Psoas muscle (tissue), 8 donors: Measurements from ENCODE around the gene TOR4A. TPM values are rescaled to one million over a fixed set of nuclear protein-coding genes. Genes with fewer than 3 reads are reported as not detected.
A peak's percentile ranks its signal among the peaks of the same experiment; 100 is the strongest.

ENCODE experiments used
- ATAC-seq, 4 donors: fragments of 200-7000 bp; cut with Tn5 transposase; one replicate each; pipeline ENCODE4 v1.9.1; 2020; ENCODE audit warnings: moderate library complexity in 3 of 4, mild to moderate bottlenecking in 2 of 4
- DNase-seq, 2 donors: peaks; one replicate each; pipeline ENCODE4 v3.0.0-alpha.2; 2020
- H3K27ac ChIP-seq: fragments of 200-600 bp; one replicate; pipeline ENCODE4 v1.8.0; 2022
- H3K27me3 ChIP-seq, 3 donors: fragments of 200-600 bp in 1 of 3; one replicate each; pipeline versions ENCODE4 v1.6.1 to v1.8.0; 2013 to 2022; ENCODE audit warnings: low read length in 2 of 3, mild to moderate bottlenecking in 2 of 3, moderate library complexity in 1 of 3; ENCODE audit not compliant: insufficient read depth in 3 of 3
- H3K36me3 ChIP-seq, 2 donors: fragments of 200-600 bp in 1 of 2; one replicate each; pipeline versions ENCODE4 v1.6.1 to v1.8.0; 2013 to 2022; ENCODE audit warnings: low read depth in 1 of 2, mild to moderate bottlenecking in 1 of 2, moderate library complexity in 1 of 2; ENCODE audit not compliant: insufficient read depth in 1 of 2
- H3K4me1 ChIP-seq: fragments of 200-600 bp; one replicate; pipeline ENCODE4 v1.8.0; 2022
- H3K4me3 ChIP-seq: fragments of 200-600 bp; one replicate; pipeline ENCODE4 v1.8.0; 2022; ENCODE audit warnings: mild to moderate bottlenecking
- H3K9me3 ChIP-seq: fragments of 200-600 bp; one replicate; pipeline ENCODE4 v1.8.0; 2022
- CTCF ChIP-seq: fragments of 200-600 bp; IDR thresholded peaks from one replicate; pipeline ENCODE4 v1.8.0; 2022; ENCODE audit warnings: antibody characterized with exemption
- WGBS, 3 donors: extraction: QIAGEN DNeasy Blood & Tissue Kit; methylation state at CpG; one replicate each; pipeline versions ENCODE4 v1.1.6 to v1.1.7; 2013; 5-methylcytosine and 5-hydroxymethylcytosine counted together
- intact Hi-C, 2 donors: fragments of 100-400 bp; cut with DNase I; formaldehyde crosslinking; loops; one replicate each; pipeline versions ENCODE4 v1.11.0 to v1.14.2; 2022
- polyA plus RNA-seq, 3 donors: library from polyadenylated mRNA; stranded (reverse); fragments of 200-250 nt; gene quantifications; one replicate each; pipeline ENCODE4 v1.2.3, GENCODE V29; 2013
- total RNA-seq, 4 donors: library from RNA; stranded (reverse); fragmentation: NEBNext Ultra II Directional in 2 of 4; extraction: Animal tissue kit (Norgen Biotek cat#: 25700) in 2 of 4; gene quantifications; one replicate each; pipeline versions ENCODE4 v1.2.1 to v1.2.4, GENCODE V29; 2021 to 2023
- donor health status: healthy with polysubstance abuse.
- donor health status: DM: no; HTN: no; CAD: no; lungs with moderate emphysema.
- donor health status: Bipolar disorder and iron deficiency.
- donor health status: healthy.
- donor health status: DM: yes; HTN: yes; CAD: no.
- donor health status: DM: no; HTN: no; CAD: no.
- donor health status: DM: no; HTN: no; CAD: no.
- donor health status: DM: yes; HTN: yes; CAD: no.

The TOR4A gene
- total and polyA plus RNA-seq, 7 donors, result 0.77 to 2.3 (median 2.1) TPM

- no peak overlapping the region for H3K4me3 ChIP-seq
- DNase-seq, result no peak
- ATAC-seq, result no peak
- no peak for TF ChIP-seq CTCF
- H3K27me3 ChIP-seq, result no peaks in the 10 kb centered on the region
- intact Hi-C loops, result no loop called here
- H3K27ac ChIP-seq, result no peak overlapping the region
- H3K9me3 ChIP-seq, result no peaks in the 10 kb centered on the region
- WGBS, 3 donors, result 84 to 87% (median 84%) methylated on average over 21 to 22 of the region's 22 CpGs
- peaks cover 0 to 6% of the 10 kb centered on the region in 2 donors for H3K36me3 ChIP-seq
- H3K4me1 ChIP-seq, result peaks cover 22% of the 10 kb centered on the region
Measured at GRCh38 chr9:137251490-137252268, 25.8 kb upstream of the TOR4A start.

- Histone ChIP-seq H3K4me3 (no peak overlapping the region), H3K27ac (no peak overlapping the region), H3K9me3 (no peaks in the 10 kb centered on the region), H3K4me1 (peaks cover 17% of the 10 kb centered on the region), H3K27me3 (no peaks in the 10 kb centered on the region), H3K36me3 (peaks cover 0 to 16% of the 10 kb centered on the region in 2 donors)
- ATAC-seq (no peak), DNase-seq (no peak)
- WGBS, 3 donors, result 87 to 93% (median 91%) methylated on average over 26 to 35 of the region's 35 CpGs
- intact Hi-C loops, result no loop called here
- no peak for TF ChIP-seq CTCF
Measured at GRCh38 chr9:137252555-137253506, 24.7 kb upstream of the TOR4A start.

- Histone ChIP-seq H3K9me3 (no peaks in the 10 kb centered on the region), H3K36me3 (peaks cover 0 to 28% of the 10 kb centered on the region in 2 donors), H3K4me1 (peaks cover 14% of the 10 kb centered on the region), H3K4me3 (peak overlapping the region; percentile 98), H3K27me3 (no peaks in the 10 kb centered on the region), H3K27ac (peak overlapping the region; percentile 80)
- intact Hi-C loops, result no loop called here
- no peak for TF ChIP-seq CTCF
- ATAC-seq, result peak in 3 of 4 donors; percentile 12 to 17 (median 17)
- DNase-seq, result no peak
- 51 to 61% (median 52%) methylated on average over 21 of the region's 21 CpGs for WGBS, 3 donors
Measured at GRCh38 chr9:137253717-137254623, 23.6 kb upstream of the TOR4A start.

GRCh38 chr9:137254624-137255447 lies 22.7 kb upstream of the TOR4A start, which contains the start of gene NELFB:
TSS of gene NELFB (plus strand) at chr9:137255327.
- intact Hi-C loops, result no loop called here

More at GRCh38 chr9:137254624-137255447, 22.7 kb upstream of the TOR4A start, which contains the start of gene NELFB:
- TF ChIP-seq CTCF, result no peak
- DNase-seq (peak; percentile 94 to 97), ATAC-seq (peak; percentile 92 to 94 (median 92))
- peaks cover 14% of the 10 kb centered on the region for H3K4me1 ChIP-seq
- H3K9me3 ChIP-seq, result no peaks in the 10 kb centered on the region
- peak within 1 kb of the TSS; percentile 80 for H3K27ac ChIP-seq
- H3K4me3 ChIP-seq, result peak within 1 kb of the TSS; percentile 98
- 1% methylated on average over 81 to 105 of the region's 105 CpGs for whole genome bisulfite sequencing, 3 donors
- no peaks in the 10 kb centered on the region for H3K27me3 ChIP-seq
- H3K36me3 ChIP-seq, result peaks cover 0 to 35% of the 10 kb centered on the region in 2 donors
